ENCODE measurements around the gene ZFR.
"Not testable (repeated sequence)": the region's sequence is repeated elsewhere in the genome, so short reads cannot be mapped to it uniquely, and the experiment has no call there.

The ZFR gene

GRCh38 chr5:32430825-32431224 lies 13.7 kb downstream of the ZFR start:
- H3K36me3 ChIP-seq (ENCODE audit: insufficient read depth, low read length); H3K4me3 ChIP-seq (ENCODE audit: low read depth in 1 of 2, low read length in 2 of 2); H3K9ac ChIP-seq (ENCODE audit: low read length); H3K9me3 ChIP-seq (ENCODE audit: low read length); H3K27me3 ChIP-seq (ENCODE audit: control insufficient read depth in 1 of 2, insufficient read depth in 2 of 2, low read length in 2 of 2); H3K27ac ChIP-seq (ENCODE audit: low read depth, low read length): not testable (repeated sequence)
- H3K4me1 ChIP-seq (ENCODE audit: insufficient read depth, low read length), result peaks cover 18% of the 10 kb centered on the region

GRCh38 chr5:32428426-32428825 lies 16.1 kb downstream of the ZFR start:
- peaks cover 3% of the 10 kb centered on the region for H3K4me1 ChIP-seq (ENCODE audit: insufficient read depth, low read length)
- no peaks in the 10 kb centered on the region for H3K27me3 ChIP-seq (ENCODE audit: control insufficient read depth in 1 of 2, insufficient read depth in 2 of 2, low read length in 2 of 2)
- no peak overlapping the region for H3K9ac ChIP-seq (ENCODE audit: low read length)
- no peak overlapping the region for H3K4me3 ChIP-seq (ENCODE audit: low read depth in 1 of 2, low read length in 2 of 2)
- no peak overlapping the region for H3K27ac ChIP-seq (ENCODE audit: low read depth, low read length)
- no peaks in the 10 kb centered on the region for H3K9me3 ChIP-seq (ENCODE audit: low read length)
- H3K36me3 ChIP-seq (ENCODE audit: insufficient read depth, low read length), result peaks cover 5% of the 10 kb centered on the region

GRCh38 chr5:32426440-32427151 lies 17.9 kb downstream of the ZFR start:
- Histone ChIP-seq H3K27ac (ENCODE audit: low read depth, low read length) (no peak overlapping the region), H3K27me3 (ENCODE audit: control insufficient read depth in 1 of 2, insufficient read depth in 2 of 2, low read length in 2 of 2) (no peaks in the 10 kb centered on the region), H3K36me3 (ENCODE audit: insufficient read depth, low read length) (peaks cover 5% of the 10 kb centered on the region), H3K4me3 (ENCODE audit: low read depth in 1 of 2, low read length in 2 of 2) (no peak overlapping the region), H3K4me1 (ENCODE audit: insufficient read depth, low read length) (peaks cover 8% of the 10 kb centered on the region), H3K9ac (ENCODE audit: low read length) (no peak overlapping the region), H3K9me3 (ENCODE audit: low read length) (no peaks in the 10 kb centered on the region)

- H3K4me1 ChIP-seq (ENCODE audit: insufficient read depth, low read length), result peaks cover 22% of the 10 kb centered on the region
- H3K4me3 ChIP-seq (ENCODE audit: low read depth in 1 of 2, low read length in 2 of 2), result no peak overlapping the region
- H3K27ac ChIP-seq (ENCODE audit: low read depth, low read length), result no peak overlapping the region
- H3K9me3 ChIP-seq (ENCODE audit: low read length), result no peaks in the 10 kb centered on the region
- H3K36me3 ChIP-seq (ENCODE audit: insufficient read depth, low read length), result peaks cover under 1% of the 10 kb centered on the region
- H3K27me3 ChIP-seq (ENCODE audit: control insufficient read depth in 1 of 2, insufficient read depth in 2 of 2, low read length in 2 of 2), result no peaks in the 10 kb centered on the region
- H3K9ac ChIP-seq (ENCODE audit: low read length), result no peak overlapping the region
Observed at GRCh38 chr5:32422697-32423096, 21.8 kb downstream of the ZFR start.

GRCh38 chr5:32421075-32421474 lies 23.5 kb downstream of the ZFR start:
- Histone ChIP-seq H3K36me3 (ENCODE audit: insufficient read depth, low read length) (peaks cover 7% of the 10 kb centered on the region), H3K27ac (ENCODE audit: low read depth, low read length) (no peak overlapping the region), H3K4me1 (ENCODE audit: insufficient read depth, low read length) (peaks cover 22% of the 10 kb centered on the region), H3K4me3 (ENCODE audit: low read depth in 1 of 2, low read length in 2 of 2) (no peak overlapping the region), H3K9me3 (ENCODE audit: low read length) (no peaks in the 10 kb centered on the region), H3K27me3 (ENCODE audit: control insufficient read depth in 1 of 2, insufficient read depth in 2 of 2, low read length in 2 of 2) (no peaks in the 10 kb centered on the region), H3K9ac (ENCODE audit: low read length) (no peak overlapping the region)

GRCh38 chr5:32420506-32420905 lies 24.0 kb downstream of the ZFR start:
- no peak overlapping the region for H3K4me3 ChIP-seq (ENCODE audit: low read depth in 1 of 2, low read length in 2 of 2)
- H3K9me3 ChIP-seq (ENCODE audit: low read length), result no peaks in the 10 kb centered on the region
- no peak overlapping the region for H3K27ac ChIP-seq (ENCODE audit: low read depth, low read length)
- no peaks in the 10 kb centered on the region for H3K27me3 ChIP-seq (ENCODE audit: control insufficient read depth in 1 of 2, insufficient read depth in 2 of 2, low read length in 2 of 2)
- no peak overlapping the region for H3K9ac ChIP-seq (ENCODE audit: low read length)
- peaks cover 22% of the 10 kb centered on the region for H3K4me1 ChIP-seq (ENCODE audit: insufficient read depth, low read length)
- peaks cover 7% of the 10 kb centered on the region for H3K36me3 ChIP-seq (ENCODE audit: insufficient read depth, low read length)

GRCh38 chr5:32419791-32420190 lies 24.7 kb downstream of the ZFR start:
- H3K9me3 ChIP-seq (ENCODE audit: low read length), result no peaks in the 10 kb centered on the region
- H3K9ac ChIP-seq (ENCODE audit: low read length), result no peak overlapping the region
- H3K27ac ChIP-seq (ENCODE audit: low read depth, low read length), result no peak overlapping the region
- H3K4me3 ChIP-seq (ENCODE audit: low read depth in 1 of 2, low read length in 2 of 2), result no peak overlapping the region
- H3K4me1 ChIP-seq (ENCODE audit: insufficient read depth, low read length), result peaks cover 22% of the 10 kb centered on the region
- no peaks in the 10 kb centered on the region for H3K27me3 ChIP-seq (ENCODE audit: control insufficient read depth in 1 of 2, insufficient read depth in 2 of 2, low read length in 2 of 2)
- peaks cover 10% of the 10 kb centered on the region for H3K36me3 ChIP-seq (ENCODE audit: insufficient read depth, low read length)

GRCh38 chr5:32413466-32414263 lies 30.9 kb downstream of the ZFR start:
- no peak overlapping the region for H3K9ac ChIP-seq (ENCODE audit: low read length)
- H3K36me3 ChIP-seq (ENCODE audit: insufficient read depth, low read length), result peaks cover 35% of the 10 kb centered on the region
- H3K9me3 ChIP-seq (ENCODE audit: low read length), result no peaks in the 10 kb centered on the region
- no peaks in the 10 kb centered on the region for H3K4me1 ChIP-seq (ENCODE audit: insufficient read depth, low read length)
- no peak overlapping the region for H3K4me3 ChIP-seq (ENCODE audit: low read depth in 1 of 2, low read length in 2 of 2)
- no peaks in the 10 kb centered on the region for H3K27me3 ChIP-seq (ENCODE audit: control insufficient read depth in 1 of 2, insufficient read depth in 2 of 2, low read length in 2 of 2)
- no peak overlapping the region for H3K27ac ChIP-seq (ENCODE audit: low read depth, low read length)

- H3K4me3 ChIP-seq (ENCODE audit: low read depth in 1 of 2, low read length in 2 of 2), result no peak overlapping the region
- H3K27ac ChIP-seq (ENCODE audit: low read depth, low read length), result no peak overlapping the region
- H3K9ac ChIP-seq (ENCODE audit: low read length), result no peak overlapping the region
- no peaks in the 10 kb centered on the region for H3K4me1 ChIP-seq (ENCODE audit: insufficient read depth, low read length)
- H3K9me3 ChIP-seq (ENCODE audit: low read length), result no peaks in the 10 kb centered on the region
- no peaks in the 10 kb centered on the region for H3K27me3 ChIP-seq (ENCODE audit: control insufficient read depth in 1 of 2, insufficient read depth in 2 of 2, low read length in 2 of 2)
- peaks cover 39% of the 10 kb centered on the region for H3K36me3 ChIP-seq (ENCODE audit: insufficient read depth, low read length)
Observed at GRCh38 chr5:32410630-32411029, 33.9 kb downstream of the ZFR start.

- Histone ChIP-seq H3K27me3 (ENCODE audit: control insufficient read depth in 1 of 2, insufficient read depth in 2 of 2, low read length in 2 of 2) (no peaks in the 10 kb centered on the region), H3K4me3 (ENCODE audit: low read depth in 1 of 2, low read length in 2 of 2) (no peak overlapping the region), H3K36me3 (ENCODE audit: insufficient read depth, low read length) (peaks cover 60% of the 10 kb centered on the region), H3K4me1 (ENCODE audit: insufficient read depth, low read length) (no peaks in the 10 kb centered on the region), H3K9ac (ENCODE audit: low read length) (no peak overlapping the region), H3K27ac (ENCODE audit: low read depth, low read length) (no peak overlapping the region), H3K9me3 (ENCODE audit: low read length) (no peaks in the 10 kb centered on the region)
Observed at GRCh38 chr5:32406650-32407049, 37.9 kb downstream of the ZFR start.

- Histone ChIP-seq H3K4me3 (ENCODE audit: low read depth in 1 of 2, low read length in 2 of 2) (no peak overlapping the region), H3K27me3 (ENCODE audit: control insufficient read depth in 1 of 2, insufficient read depth in 2 of 2, low read length in 2 of 2) (no peaks in the 10 kb centered on the region), H3K4me1 (ENCODE audit: insufficient read depth, low read length) (no peaks in the 10 kb centered on the region), H3K36me3 (ENCODE audit: insufficient read depth, low read length) (peaks cover 66% of the 10 kb centered on the region), H3K9me3 (ENCODE audit: low read length) (no peaks in the 10 kb centered on the region), H3K27ac (ENCODE audit: low read depth, low read length) (no peak overlapping the region), H3K9ac (ENCODE audit: low read length) (no peak overlapping the region)
Observed at GRCh38 chr5:32405507-32405906, 39.0 kb downstream of the ZFR start.

GRCh38 chr5:32403760-32404159 lies 40.8 kb downstream of the ZFR start:
- Histone ChIP-seq H3K27ac (ENCODE audit: low read depth, low read length) (no peak overlapping the region), H3K36me3 (ENCODE audit: insufficient read depth, low read length) (peaks cover 59% of the 10 kb centered on the region), H3K4me1 (ENCODE audit: insufficient read depth, low read length) (no peaks in the 10 kb centered on the region), H3K9me3 (ENCODE audit: low read length) (no peaks in the 10 kb centered on the region), H3K27me3 (ENCODE audit: control insufficient read depth in 1 of 2, insufficient read depth in 2 of 2, low read length in 2 of 2) (no peaks in the 10 kb centered on the region), H3K9ac (ENCODE audit: low read length) (no peak overlapping the region), H3K4me3 (ENCODE audit: low read depth in 1 of 2, low read length in 2 of 2) (no peak overlapping the region)

All from muscle layer of colon (tissue), 2 donors.